ENCODE data around the gene ENDOG. TPM values are rescaled to one million over a fixed set of nuclear protein-coding genes. Genes with fewer than 3 reads are reported as not detected.
"Not testable (repeated sequence)": the region's sequence is repeated elsewhere in the genome, so short reads cannot be mapped to it uniquely, and the experiment has no call there.

The ENDOG gene
- 10 to 100 TPM; 20.1 to 22.9 TPM for total RNA-seq

- Mint-ChIP-seq H3K4me3 (peak within 1 kb of the TSS; percentile 81), H3K4me1 (peaks cover 28% of the 10 kb centered on the region), H3K36me3 (peaks cover 8% of the 10 kb centered on the region), H3K27me3 (peaks cover 3% of the 10 kb centered on the region), H3K9me3 (no peaks in the 10 kb centered on the region), H3K27ac (peak within 1 kb of the TSS; percentile 82)
- peak; percentile 99 for DNase-seq
Measured at GRCh38 chr9:128818099-128818838, at the start of gene ENDOG. Gene ENDOG (plus strand): TSS chr9:128818500. CDS start chr9:128818685, 185 bp downstream.

GRCh38 chr9:128768606-128769005 lies 49.7 kb upstream of the ENDOG start:
- H3K36me3 Mint-ChIP-seq, result peaks cover 3% of the 10 kb centered on the region
- peaks cover 32% of the 10 kb centered on the region for H3K4me1 Mint-ChIP-seq
- peak overlapping the region; percentile 20 for H3K27ac Mint-ChIP-seq
- H3K4me3 Mint-ChIP-seq, result no peak overlapping the region
- no peak for DNase-seq
- H3K9me3 Mint-ChIP-seq, result no peaks in the 10 kb centered on the region
- H3K27me3 Mint-ChIP-seq, result no peaks in the 10 kb centered on the region

- peaks cover 28% of the 10 kb centered on the region for H3K4me1 Mint-ChIP-seq
- peak overlapping the region; percentile 91 for H3K27ac Mint-ChIP-seq
- no peaks in the 10 kb centered on the region for H3K27me3 Mint-ChIP-seq
- no peaks in the 10 kb centered on the region for H3K9me3 Mint-ChIP-seq
- no peak for DNase-seq
- H3K4me3 Mint-ChIP-seq, result peak overlapping the region; percentile 92
- peaks cover 3% of the 10 kb centered on the region for H3K36me3 Mint-ChIP-seq
Measured at GRCh38 chr9:128770286-128771030, 47.8 kb upstream of the ENDOG start.

GRCh38 chr9:128771094-128771721 lies 47.1 kb upstream of the ENDOG start:
- Mint-ChIP-seq H3K36me3 (peaks cover 3% of the 10 kb centered on the region), H3K27me3 (no peaks in the 10 kb centered on the region), H3K9me3 (no peaks in the 10 kb centered on the region), H3K4me1 (peaks cover 27% of the 10 kb centered on the region), H3K27ac (peak overlapping the region; percentile 91), H3K4me3 (peak overlapping the region; percentile 92)
- no peak for DNase-seq

- Mint-ChIP-seq H3K4me3 (peak within 1 kb of the TSS; percentile 92), H3K27me3 (no peaks in the 10 kb centered on the region), H3K27ac (peak within 1 kb of the TSS; percentile 91), H3K9me3 (no peaks in the 10 kb centered on the region), H3K36me3 (peaks cover 3% of the 10 kb centered on the region), H3K4me1 (peaks cover 26% of the 10 kb centered on the region)
- peak; percentile 95 for DNase-seq
Measured at GRCh38 chr9:128771745-128772519, 46.4 kb upstream of the ENDOG start, which contains the start of gene ZER1. Gene ZER1 (minus strand): TSS chr9:128771927. CDS start chr9:128755565, 16,362 bp downstream.

GRCh38 chr9:128773049-128773448 lies 45.3 kb upstream of the ENDOG start:
- Mint-ChIP-seq H3K36me3 (no peaks in the 10 kb centered on the region), H3K4me1 (peaks cover 21% of the 10 kb centered on the region), H3K27ac (no peak overlapping the region), H3K9me3 (no peaks in the 10 kb centered on the region), H3K4me3 (peak overlapping the region; percentile 92), H3K27me3 (no peaks in the 10 kb centered on the region)
- no peak for DNase-seq

- Mint-ChIP-seq H3K4me3 (no peak overlapping the region), H3K27me3 (no peaks in the 10 kb centered on the region), H3K36me3 (no peaks in the 10 kb centered on the region), H3K27ac (no peak overlapping the region), H3K4me1 (peaks cover 12% of the 10 kb centered on the region), H3K9me3 (no peaks in the 10 kb centered on the region)
- DNase-seq, result no peak
Measured at GRCh38 chr9:128774804-128775203, 43.5 kb upstream of the ENDOG start.

- not testable (repeated sequence) for H3K27ac Mint-ChIP-seq, H3K4me1 Mint-ChIP-seq, H3K4me3 Mint-ChIP-seq, H3K9me3 Mint-ChIP-seq, H3K27me3 Mint-ChIP-seq, H3K36me3 Mint-ChIP-seq, DNase-seq
Measured at GRCh38 chr9:128780093-128780492, 38.2 kb upstream of the ENDOG start.

GRCh38 chr9:128781187-128782070 lies 36.9 kb upstream of the ENDOG start:
- no peak for DNase-seq
- H3K9me3 Mint-ChIP-seq, result no peaks in the 10 kb centered on the region

GRCh38 chr9:128782669-128783068 lies 35.6 kb upstream of the ENDOG start:
- DNase-seq, result no peak
- Mint-ChIP-seq H3K9me3 (no peaks in the 10 kb centered on the region), H3K36me3 (no peaks in the 10 kb centered on the region), H3K4me3 (no peak overlapping the region), H3K27ac (no peak overlapping the region), H3K4me1 (peaks cover 11% of the 10 kb centered on the region), H3K27me3 (no peaks in the 10 kb centered on the region)

More at GRCh38 chr9:128781187-128782070, 36.9 kb upstream of the ENDOG start:
- H3K4me1 Mint-ChIP-seq, result peaks cover 8% of the 10 kb centered on the region
- H3K36me3 Mint-ChIP-seq, result no peaks in the 10 kb centered on the region
- no peak overlapping the region for H3K4me3 Mint-ChIP-seq
- H3K27ac Mint-ChIP-seq, result no peak overlapping the region
- H3K27me3 Mint-ChIP-seq, result no peaks in the 10 kb centered on the region

GRCh38 chr9:128785427-128785826 lies 32.9 kb upstream of the ENDOG start:
- Mint-ChIP-seq H3K27ac (no peak overlapping the region), H3K9me3 (no peaks in the 10 kb centered on the region), H3K4me1 (peaks cover 26% of the 10 kb centered on the region), H3K27me3 (no peaks in the 10 kb centered on the region), H3K36me3 (peaks cover 2% of the 10 kb centered on the region), H3K4me3 (no peak overlapping the region)
- no peak for DNase-seq

- DNase-seq, result peak; percentile 92
- peaks cover 2% of the 10 kb centered on the region for H3K36me3 Mint-ChIP-seq
- peak within 1 kb of the TSS; percentile 99 for H3K4me3 Mint-ChIP-seq
- peak within 1 kb of the TSS; percentile 92 for H3K27ac Mint-ChIP-seq
- H3K9me3 Mint-ChIP-seq, result no peaks in the 10 kb centered on the region
- H3K4me1 Mint-ChIP-seq, result peaks cover 26% of the 10 kb centered on the region
- no peaks in the 10 kb centered on the region for H3K27me3 Mint-ChIP-seq
Measured at GRCh38 chr9:128786681-128787601, 31.4 kb upstream of the ENDOG start, which contains the start of gene TBC1D13. Gene TBC1D13 (plus strand): TSS chr9:128787253. CDS start chr9:128787354, 101 bp downstream.

GRCh38 chr9:128787659-128788058 lies 30.6 kb upstream of the ENDOG start:
- Mint-ChIP-seq H3K4me3 (peak overlapping the region; percentile 99), H3K36me3 (peaks cover 2% of the 10 kb centered on the region), H3K9me3 (no peaks in the 10 kb centered on the region), H3K27ac (peak overlapping the region; percentile 92), H3K27me3 (no peaks in the 10 kb centered on the region), H3K4me1 (peaks cover 26% of the 10 kb centered on the region)
- no peak for DNase-seq
